ENCODE measurements around the gene SLC35G3.
A peak's percentile ranks its signal among the peaks of the same experiment; 100 is the strongest.

The SLC35G3 gene

DNA sequence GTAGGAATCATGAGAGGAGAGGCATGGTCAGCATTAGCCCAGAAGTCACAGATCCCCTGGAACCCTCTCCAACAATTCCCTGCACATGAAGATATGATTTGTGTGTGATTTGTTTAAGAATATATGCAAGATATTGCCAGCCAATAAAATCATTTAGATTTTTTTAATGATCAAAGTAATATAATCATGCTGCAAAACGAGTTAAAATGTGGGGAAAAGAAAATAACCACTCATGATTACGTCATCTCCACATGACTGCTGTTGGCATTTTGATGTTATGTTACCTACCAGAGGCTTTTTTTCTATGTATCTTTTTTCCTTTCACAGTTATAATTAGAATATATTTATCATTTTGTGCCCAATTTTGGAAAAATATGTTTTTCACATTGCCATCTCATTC, 22.4 kb downstream of the SLC35G3 start:
- DNase-seq (ENCODE audit: low read depth), result peak; percentile 8
- H3K4me3 ChIP-seq (ENCODE audit: low read length), result no peak overlapping the region
- TF ChIP-seq, protein P1, sequence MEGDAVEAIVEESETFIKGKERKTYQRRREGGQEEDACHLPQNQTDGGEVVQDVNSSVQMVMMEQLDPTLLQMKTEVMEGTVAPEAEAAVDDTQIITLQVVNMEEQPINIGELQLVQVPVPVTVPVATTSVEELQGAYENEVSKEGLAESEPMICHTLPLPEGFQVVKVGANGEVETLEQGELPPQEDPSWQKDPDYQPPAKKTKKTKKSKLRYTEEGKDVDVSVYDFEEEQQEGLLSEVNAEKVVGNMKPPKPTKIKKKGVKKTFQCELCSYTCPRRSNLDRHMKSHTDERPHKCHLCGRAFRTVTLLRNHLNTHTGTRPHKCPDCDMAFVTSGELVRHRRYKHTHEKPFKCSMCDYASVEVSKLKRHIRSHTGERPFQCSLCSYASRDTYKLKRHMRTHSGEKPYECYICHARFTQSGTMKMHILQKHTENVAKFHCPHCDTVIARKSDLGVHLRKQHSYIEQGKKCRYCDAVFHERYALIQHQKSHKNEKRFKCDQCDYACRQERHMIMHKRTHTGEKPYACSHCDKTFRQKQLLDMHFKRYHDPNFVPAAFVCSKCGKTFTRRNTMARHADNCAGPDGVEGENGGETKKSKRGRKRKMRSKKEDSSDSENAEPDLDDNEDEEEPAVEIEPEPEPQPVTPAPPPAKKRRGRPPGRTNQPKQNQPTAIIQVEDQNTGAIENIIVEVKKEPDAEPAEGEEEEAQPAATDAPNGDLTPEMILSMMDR (conservative IDR thresholded peaks at IDR 0.05; ENCODE audit: low read length), result no peak

DNA sequence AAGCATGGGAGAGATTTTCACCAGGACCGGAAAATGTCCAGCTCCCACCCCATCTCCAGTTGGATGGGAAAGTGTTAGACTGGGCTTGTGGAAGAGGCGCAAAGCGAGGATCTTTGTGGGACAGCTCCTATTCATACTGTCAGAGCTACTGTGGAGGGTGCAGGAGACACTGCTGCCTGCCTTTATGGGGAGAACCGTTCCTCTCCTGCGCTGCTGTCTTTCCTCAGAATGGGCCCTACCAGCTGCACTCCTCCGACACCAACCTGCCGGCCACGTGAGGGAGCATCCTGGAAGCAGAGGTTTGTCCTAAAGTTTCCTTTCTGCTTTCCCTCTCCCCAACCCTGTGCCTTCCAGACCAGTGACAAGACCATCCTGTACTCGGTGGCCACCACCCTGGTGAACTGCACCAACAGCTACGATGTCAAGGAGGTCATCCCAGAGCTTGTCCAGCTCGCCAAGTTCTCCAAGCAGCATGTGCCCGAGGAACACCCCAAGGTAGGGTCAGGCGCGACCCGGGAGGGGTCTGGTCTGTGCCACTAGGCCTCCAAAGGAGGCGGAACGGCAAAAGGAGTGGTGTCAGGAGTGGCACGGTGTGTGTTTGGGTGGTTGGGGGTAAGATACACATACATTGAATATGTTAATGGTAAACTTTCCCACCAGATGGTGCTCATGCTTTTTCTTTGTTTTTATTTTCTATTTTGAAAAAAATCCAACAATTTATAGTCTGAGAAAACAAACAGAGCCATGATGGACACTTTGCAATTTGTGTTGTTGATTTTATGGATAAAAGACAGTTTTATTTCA, 23.0 kb downstream of the SLC35G3 start:
- H3K4me3 ChIP-seq (ENCODE audit: low read length), result no peak overlapping the region
- peak; percentile 14 for DNase-seq (ENCODE audit: low read depth)
- TF ChIP-seq, protein P1 (conservative IDR thresholded peaks at IDR 0.05; ENCODE audit: low read length), result peak; percentile 51

DNA sequence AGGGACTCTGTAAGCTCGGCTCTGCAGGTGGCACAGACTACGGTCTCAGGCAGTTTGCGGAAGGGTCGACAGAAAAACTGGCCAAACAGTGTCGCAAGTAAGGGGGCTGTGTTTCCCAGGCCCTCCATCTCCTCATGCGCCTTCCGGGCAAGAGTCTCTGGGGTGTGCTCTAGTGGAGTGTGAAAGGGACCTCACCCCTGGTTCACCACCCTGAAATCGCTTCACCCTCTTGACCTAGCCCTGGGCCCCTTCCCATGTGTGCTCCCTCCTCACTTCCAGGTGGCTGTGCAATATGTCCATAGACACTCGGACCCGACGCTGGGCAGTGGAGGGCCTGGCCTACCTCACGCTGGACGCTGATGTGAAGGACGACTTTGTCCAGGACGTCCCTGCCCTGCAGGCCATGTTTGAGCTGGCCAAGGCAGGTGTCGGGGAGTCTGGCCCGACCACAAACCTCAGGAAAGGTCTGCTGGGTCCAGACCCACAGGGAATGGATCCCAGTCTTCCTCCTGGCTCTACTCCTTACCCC, 24.3 kb downstream of the SLC35G3 start:
- TF ChIP-seq, protein P1 (conservative IDR thresholded peaks at IDR 0.05; ENCODE audit: low read length), result no peak
- DNase-seq (ENCODE audit: low read depth), result no peak
- H3K4me3 ChIP-seq (ENCODE audit: low read length), result no peak overlapping the region

DNA sequence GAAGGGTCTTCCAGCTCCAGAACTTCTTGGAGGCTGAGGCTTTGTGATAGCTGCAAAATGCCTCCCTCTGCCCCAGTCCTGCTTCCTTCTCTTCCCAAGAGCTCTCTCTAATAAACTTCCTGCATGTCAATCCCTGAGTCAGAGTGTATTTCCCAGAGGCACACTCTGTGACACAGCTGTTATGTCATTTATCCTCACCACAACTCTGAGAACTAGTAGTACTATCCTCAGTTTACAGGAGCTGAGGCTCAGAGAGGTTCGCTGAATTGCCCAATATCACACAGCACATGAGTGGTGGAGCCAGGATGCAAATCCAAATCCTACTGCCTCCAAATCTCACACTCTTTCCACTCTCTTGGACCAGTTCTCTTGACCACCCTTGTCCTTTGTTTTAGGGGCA, 26.5 kb downstream of the SLC35G3 start:
- no peak overlapping the region for H3K4me3 ChIP-seq (ENCODE audit: low read length)
- peak; percentile 19 for DNase-seq (ENCODE audit: low read depth)
- TF ChIP-seq, protein P1 (conservative IDR thresholded peaks at IDR 0.05; ENCODE audit: low read length), result no peak

DNA sequence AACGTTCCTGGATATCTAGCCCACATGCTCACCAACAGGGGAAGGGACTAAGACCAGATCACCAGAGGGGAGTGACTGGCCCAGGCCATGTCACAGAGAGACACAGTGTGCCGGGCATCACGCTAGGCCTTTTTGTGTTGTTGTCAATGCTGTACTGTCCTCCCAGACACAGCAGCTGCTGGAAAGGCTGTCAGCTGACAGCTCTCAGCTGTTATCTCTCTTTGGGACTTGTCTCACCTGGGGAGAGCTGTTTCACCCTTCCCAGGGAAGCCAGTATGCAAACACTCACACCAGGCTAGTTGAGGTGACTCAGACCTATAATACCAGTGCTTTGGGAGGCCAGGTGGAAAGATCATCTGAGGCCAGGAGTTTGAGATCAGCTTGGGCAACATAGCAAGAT, 27.1 kb downstream of the SLC35G3 start:
- TF ChIP-seq, protein P1 (conservative IDR thresholded peaks at IDR 0.05; ENCODE audit: low read length), result no peak
- DNase-seq (ENCODE audit: low read depth), result no peak
- H3K4me3 ChIP-seq (ENCODE audit: low read length), result no peak overlapping the region

DNA sequence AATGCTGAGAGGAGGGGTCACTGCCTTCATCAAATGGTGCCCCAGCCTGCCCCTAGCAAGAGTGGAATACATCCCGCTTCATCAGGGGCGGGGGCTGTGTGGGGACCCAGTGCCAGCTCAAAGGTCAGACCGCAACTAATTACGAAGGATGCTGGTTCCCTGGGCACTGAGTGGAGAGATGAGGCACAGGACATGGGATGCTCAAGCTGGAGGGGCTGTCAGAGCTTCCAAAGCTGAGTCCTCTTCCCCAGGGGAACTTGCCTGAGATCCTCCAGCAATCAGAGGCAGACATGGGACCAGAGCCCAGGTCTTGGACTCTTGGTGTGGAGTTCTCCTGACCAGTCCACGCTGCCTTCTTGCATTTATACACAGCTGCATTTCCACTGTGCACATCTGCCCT, 27.7 kb downstream of the SLC35G3 start:
- TF ChIP-seq, protein P1 (conservative IDR thresholded peaks at IDR 0.05; ENCODE audit: low read length), result no peak
- no peak for DNase-seq (ENCODE audit: low read depth)
- H3K4me3 ChIP-seq (ENCODE audit: low read length), result no peak overlapping the region

DNA sequence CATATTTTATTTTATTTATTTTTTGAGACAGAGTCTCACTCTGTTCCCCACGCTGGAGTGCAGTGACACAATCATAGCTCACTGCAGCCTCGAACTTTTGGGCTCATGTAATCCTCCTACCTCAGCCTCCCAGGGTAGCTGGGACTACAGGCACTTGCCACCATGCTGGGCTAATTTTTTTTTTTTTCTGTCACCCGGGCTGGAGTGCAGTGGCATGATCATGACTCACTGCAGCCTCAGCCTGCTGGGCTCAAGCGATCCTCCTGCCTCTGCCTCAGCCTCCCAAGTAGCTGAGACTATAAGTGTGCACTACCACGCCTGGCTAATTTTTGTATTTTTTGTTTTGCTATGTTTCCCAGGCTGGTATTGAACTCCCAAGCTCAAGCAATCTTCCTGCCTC, 29.5 kb downstream of the SLC35G3 start:
- TF ChIP-seq, protein P1 (conservative IDR thresholded peaks at IDR 0.05; ENCODE audit: low read length), result no peak
- DNase-seq (ENCODE audit: low read depth), result no peak
- no peak overlapping the region for H3K4me3 ChIP-seq (ENCODE audit: low read length)
